Activated T-helper 17 cell treated with anti-CD3 and anti-CD28 coated beads, Interleukin-2, amount 50 U/mL, for 72 hours (primary cell): ENCODE data around the gene HSPB3. TPM values are rescaled to one million over a fixed set of nuclear protein-coding genes. Genes with fewer than 3 reads are reported as not detected.

Experiments
- ATAC-seq: fragments of 150-1000 bp; cut with Tn5 transposase; replicated peaks from 2 replicates; pipeline ENCODE4 v1.10.0; 2021; ENCODE audit warnings: mild to moderate bottlenecking, moderate library complexity
- H3K27ac Mint-ChIP-seq: one replicate; pipeline ENCODE4 v1.8.0; 2022; ENCODE audit warnings: mixed read lengths
- H3K27me3 Mint-ChIP-seq: one replicate; pipeline ENCODE4 v1.8.0; 2022; ENCODE audit warnings: mixed read lengths
- H3K36me3 Mint-ChIP-seq: one replicate; pipeline ENCODE4 v1.8.0; 2022; ENCODE audit warnings: low read depth, mild to moderate bottlenecking, mixed read lengths
- H3K4me1 Mint-ChIP-seq: one replicate; pipeline ENCODE4 v1.8.0; 2022; ENCODE audit warnings: mixed read lengths
- H3K4me3 Mint-ChIP-seq: one replicate; pipeline ENCODE4 v1.8.0; 2022; ENCODE audit warnings: mild to moderate bottlenecking, mixed read lengths
- H3K9me3 Mint-ChIP-seq: one replicate; pipeline ENCODE4 v1.8.0; 2022; ENCODE audit warnings: mixed read lengths
- total RNA-seq, 2 donors: library from RNA; stranded (reverse); gene quantifications; one replicate each; pipeline ENCODE4 v1.2.3, GENCODE V29; 2022

The HSPB3 gene
- total RNA-seq, 2 donors from 2014 or later, result not detected

GRCh38 chr5:54443270-54443669, 12.2 kb upstream of the HSPB3 start:
- Mint-ChIP-seq H3K4me3 (no peak overlapping the region), H3K36me3 (no peaks in the 10 kb centered on the region), H3K27me3 (peaks cover 17% of the 10 kb centered on the region), H3K27ac (no peak overlapping the region), H3K4me1 (peaks cover 6% of the 10 kb centered on the region), H3K9me3 (no peaks in the 10 kb centered on the region)
- ATAC-seq, result no peak

- Mint-ChIP-seq H3K4me1 (no peaks in the 10 kb centered on the region), H3K27me3 (peaks cover 9% of the 10 kb centered on the region), H3K36me3 (no peaks in the 10 kb centered on the region), H3K27ac (no peak overlapping the region), H3K9me3 (no peaks in the 10 kb centered on the region), H3K4me3 (no peak overlapping the region)
- ATAC-seq, result no peak
Measured at GRCh38 chr5:54445691-54446378, 9.7 kb upstream of the HSPB3 start.

- no peaks in the 10 kb centered on the region for H3K9me3 Mint-ChIP-seq
Measured at GRCh38 chr5:54446379-54446732, 9.1 kb upstream of the HSPB3 start.

DNA sequence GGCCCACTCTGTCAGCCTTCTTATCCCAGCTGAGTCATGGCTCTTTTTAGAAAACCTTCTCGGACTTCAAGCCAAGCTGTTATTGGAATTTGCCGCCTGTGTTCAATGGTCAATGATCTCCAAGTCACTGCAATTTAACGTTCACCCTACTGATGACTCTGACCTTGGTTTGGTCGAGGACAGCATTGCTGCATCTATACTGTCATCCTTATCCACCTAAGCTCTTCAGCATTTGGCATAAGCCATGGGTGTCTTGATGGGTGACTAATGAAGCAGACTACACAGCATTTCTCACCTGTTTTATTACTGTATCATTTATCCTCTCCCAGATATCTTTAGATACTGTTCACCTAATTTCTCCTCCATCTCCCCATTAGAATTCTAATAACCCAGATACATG, 5.6 kb upstream of the HSPB3 start:
- H3K36me3 Mint-ChIP-seq, result no peaks in the 10 kb centered on the region

More at GRCh38 chr5:54446379-54446732, 9.1 kb upstream of the HSPB3 start:
- Mint-ChIP-seq H3K27ac (no peak overlapping the region), H3K4me3 (no peak overlapping the region), H3K4me1 (no peaks in the 10 kb centered on the region), H3K27me3 (peaks cover 9% of the 10 kb centered on the region), H3K36me3 (no peaks in the 10 kb centered on the region)
- ATAC-seq, result no peak

DNA sequence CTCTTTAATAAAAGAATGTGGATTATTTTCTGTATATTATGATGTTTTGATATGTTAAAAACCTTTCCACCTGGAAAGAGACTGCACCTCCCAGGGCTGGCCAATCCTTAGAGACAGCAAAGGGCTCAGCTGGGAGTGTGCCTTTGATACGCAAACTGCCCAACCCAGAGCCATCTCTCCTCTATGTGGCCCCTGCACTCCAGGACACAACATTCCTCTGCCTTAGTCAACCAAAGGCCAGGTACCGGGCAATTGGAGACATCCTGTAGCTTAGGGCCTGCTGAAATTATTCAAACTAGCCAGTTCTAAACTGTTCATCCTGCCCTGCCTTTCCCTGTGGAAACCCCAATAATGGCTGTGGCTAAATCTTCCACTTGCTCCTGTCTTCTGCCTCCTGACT, 5.0 kb upstream of the HSPB3 start:
- H3K27ac Mint-ChIP-seq, result no peak overlapping the region
- H3K36me3 Mint-ChIP-seq, result no peaks in the 10 kb centered on the region
- H3K27me3 Mint-ChIP-seq, result peaks cover 3% of the 10 kb centered on the region
- H3K4me3 Mint-ChIP-seq, result no peak overlapping the region
- no peak for ATAC-seq
- no peaks in the 10 kb centered on the region for H3K9me3 Mint-ChIP-seq
- no peaks in the 10 kb centered on the region for H3K4me1 Mint-ChIP-seq

More for the DNA sequence above, 5.6 kb upstream of the HSPB3 start:
- Mint-ChIP-seq H3K9me3 (no peaks in the 10 kb centered on the region), H3K4me1 (no peaks in the 10 kb centered on the region), H3K4me3 (no peak overlapping the region), H3K27me3 (peaks cover 6% of the 10 kb centered on the region), H3K27ac (no peak overlapping the region)
- no peak for ATAC-seq

GRCh38 chr5:54453046-54453445, 2.5 kb upstream of the HSPB3 start:
- no peaks in the 10 kb centered on the region for H3K9me3 Mint-ChIP-seq
- no peaks in the 10 kb centered on the region for H3K4me1 Mint-ChIP-seq
- no peak for ATAC-seq
- H3K4me3 Mint-ChIP-seq, result no peak overlapping the region
- H3K27me3 Mint-ChIP-seq, result peaks cover 6% of the 10 kb centered on the region
- H3K27ac Mint-ChIP-seq, result no peak overlapping the region
- H3K36me3 Mint-ChIP-seq, result no peaks in the 10 kb centered on the region

- Mint-ChIP-seq H3K27ac (no peak overlapping the region), H3K36me3 (no peaks in the 10 kb centered on the region), H3K9me3 (no peaks in the 10 kb centered on the region), H3K4me3 (no peak overlapping the region), H3K4me1 (no peaks in the 10 kb centered on the region), H3K27me3 (peaks cover 11% of the 10 kb centered on the region)
- no peak for ATAC-seq
Measured at GRCh38 chr5:54454602-54455001, 897 bp upstream of the HSPB3 start.

- Mint-ChIP-seq H3K4me3 (no peak overlapping the region), H3K9me3 (peaks cover 8% of the 10 kb centered on the region), H3K27ac (no peak overlapping the region), H3K27me3 (peaks cover 21% of the 10 kb centered on the region), H3K36me3 (no peaks in the 10 kb centered on the region), H3K4me1 (no peaks in the 10 kb centered on the region)
- ATAC-seq, result no peak
Measured at GRCh38 chr5:54457094-54457862, 1.8 kb downstream of the HSPB3 start.

GRCh38 chr5:54458221-54458620, 2.7 kb downstream of the HSPB3 start:
- H3K4me1 Mint-ChIP-seq, result no peaks in the 10 kb centered on the region
- peaks cover 8% of the 10 kb centered on the region for H3K9me3 Mint-ChIP-seq
- no peak overlapping the region for H3K27ac Mint-ChIP-seq
- H3K4me3 Mint-ChIP-seq, result no peak overlapping the region
- no peak for ATAC-seq
- peaks cover 18% of the 10 kb centered on the region for H3K27me3 Mint-ChIP-seq
- no peaks in the 10 kb centered on the region for H3K36me3 Mint-ChIP-seq

DNA sequence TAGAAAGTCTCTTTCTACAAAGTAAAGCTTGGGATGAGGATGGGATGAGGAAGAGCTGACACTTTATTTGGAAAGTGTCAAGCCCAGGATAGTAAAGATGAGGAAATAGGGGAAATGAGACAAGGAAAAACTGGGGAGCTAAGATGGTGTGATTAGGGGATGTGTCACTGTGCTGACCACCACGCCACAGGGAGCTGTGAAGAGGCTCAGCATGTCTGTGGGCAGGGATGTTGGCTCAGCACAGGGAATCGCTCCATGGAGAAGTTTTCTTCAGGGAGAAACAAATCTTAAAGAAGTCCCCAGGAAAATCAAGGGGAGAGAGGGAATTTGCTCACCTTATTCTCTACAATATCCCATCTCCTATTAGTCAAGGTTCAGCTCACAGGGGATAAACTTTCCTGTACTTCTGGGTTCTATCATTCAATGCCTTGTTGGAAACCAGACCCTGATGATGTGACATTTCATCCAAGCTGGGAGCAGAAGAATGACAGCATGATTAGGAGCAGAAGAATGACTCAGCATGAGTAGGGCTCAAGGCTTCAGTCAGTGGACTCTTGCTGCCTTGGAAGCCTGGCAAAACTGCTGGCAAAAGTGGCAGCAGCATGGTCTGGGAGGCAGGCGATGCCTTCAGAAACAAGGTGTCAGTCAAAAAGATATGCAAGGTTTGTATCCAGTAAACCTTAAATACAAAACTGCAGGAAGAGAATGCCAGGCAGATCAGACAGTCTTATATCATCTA, 4.9 kb downstream of the HSPB3 start:
- H3K27ac Mint-ChIP-seq, result no peak overlapping the region
- peaks cover 18% of the 10 kb centered on the region for H3K27me3 Mint-ChIP-seq
- H3K4me1 Mint-ChIP-seq, result no peaks in the 10 kb centered on the region
- no peak overlapping the region for H3K4me3 Mint-ChIP-seq
- H3K36me3 Mint-ChIP-seq, result no peaks in the 10 kb centered on the region
- peaks cover 8% of the 10 kb centered on the region for H3K9me3 Mint-ChIP-seq
- no peak for ATAC-seq

GRCh38 chr5:54462281-54462680, 6.8 kb downstream of the HSPB3 start:
- H3K27ac Mint-ChIP-seq, result no peak overlapping the region
- no peak for ATAC-seq
- no peaks in the 10 kb centered on the region for H3K36me3 Mint-ChIP-seq
- peaks cover 8% of the 10 kb centered on the region for H3K9me3 Mint-ChIP-seq
- peaks cover 15% of the 10 kb centered on the region for H3K27me3 Mint-ChIP-seq
- no peaks in the 10 kb centered on the region for H3K4me1 Mint-ChIP-seq
- no peak overlapping the region for H3K4me3 Mint-ChIP-seq

DNA sequence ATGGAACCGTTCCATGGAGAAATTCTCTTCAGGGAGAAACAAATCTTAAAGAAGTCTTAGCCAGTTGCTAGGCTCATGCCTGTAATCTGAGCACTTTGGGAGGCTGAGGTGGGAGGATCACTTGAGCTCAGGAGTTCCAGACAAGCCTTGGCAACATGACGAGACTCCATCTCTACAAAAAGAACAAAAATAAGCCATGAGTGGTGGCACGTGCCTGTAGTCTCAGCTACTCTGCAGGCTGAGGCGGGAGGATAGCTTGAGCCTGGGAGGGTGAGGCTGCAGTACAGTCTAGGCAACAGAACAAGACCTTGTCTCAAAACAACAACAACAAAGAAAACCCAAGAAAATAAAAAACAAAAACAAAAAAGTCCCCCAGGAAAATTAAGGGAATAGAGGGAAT, 8.2 kb downstream of the HSPB3 start:
- Mint-ChIP-seq H3K27me3 (peaks cover 11% of the 10 kb centered on the region), H3K27ac (no peak overlapping the region), H3K4me1 (no peaks in the 10 kb centered on the region), H3K9me3 (peaks cover 8% of the 10 kb centered on the region), H3K4me3 (no peak overlapping the region), H3K36me3 (no peaks in the 10 kb centered on the region)
- ATAC-seq, result no peak

- ATAC-seq, result no peak
- no peaks in the 10 kb centered on the region for H3K36me3 Mint-ChIP-seq
Measured at GRCh38 chr5:54469622-54470021, 14.1 kb downstream of the HSPB3 start.

DNA sequence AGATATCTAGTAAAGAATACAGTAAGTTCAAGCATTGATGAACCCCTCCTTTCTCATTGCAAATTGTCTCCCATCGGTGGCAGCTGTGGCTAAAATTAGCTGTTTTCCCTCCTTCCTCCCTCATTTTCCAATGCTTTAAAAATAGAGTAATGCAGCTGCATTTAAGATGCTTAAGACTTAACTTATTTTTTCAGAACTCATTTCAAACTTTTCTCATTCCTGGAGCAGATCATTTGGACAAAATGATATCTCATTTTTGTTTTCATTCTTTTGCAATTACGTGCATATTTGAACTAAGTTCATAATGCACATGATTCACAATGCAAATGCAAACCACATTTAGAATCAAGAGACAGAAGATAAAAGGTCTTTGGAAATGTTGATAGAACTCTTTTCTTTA, 14.6 kb downstream of the HSPB3 start:
- Mint-ChIP-seq H3K4me1 (peaks cover 5% of the 10 kb centered on the region), H3K9me3 (no peaks in the 10 kb centered on the region), H3K36me3 (no peaks in the 10 kb centered on the region), H3K27me3 (no peaks in the 10 kb centered on the region), H3K4me3 (peak overlapping the region; percentile 32), H3K27ac (no peak overlapping the region)
- ATAC-seq, result no peak

More at GRCh38 chr5:54469622-54470021, 14.1 kb downstream of the HSPB3 start:
- Mint-ChIP-seq H3K4me3 (peak overlapping the region; percentile 32), H3K27ac (no peak overlapping the region), H3K27me3 (no peaks in the 10 kb centered on the region), H3K9me3 (no peaks in the 10 kb centered on the region), H3K4me1 (peaks cover 5% of the 10 kb centered on the region)

GRCh38 chr5:54470677-54471076, 15.2 kb downstream of the HSPB3 start:
- Mint-ChIP-seq H3K36me3 (no peaks in the 10 kb centered on the region), H3K4me1 (peaks cover 5% of the 10 kb centered on the region), H3K27ac (no peak overlapping the region), H3K9me3 (no peaks in the 10 kb centered on the region), H3K4me3 (no peak overlapping the region), H3K27me3 (no peaks in the 10 kb centered on the region)
- ATAC-seq, result no peak
